MM.1S (cell line): Measurements from ENCODE around the gene NUCB1.
A peak's percentile ranks its signal among the peaks of the same experiment; 100 is the strongest.
"Not testable (repeated sequence)": the region's sequence is repeated elsewhere in the genome, so short reads cannot be mapped to it uniquely, and the experiment has no call there.

Experiments
- DNase-seq: peaks from one replicate; pipeline ENCODE4 v3.0.0-alpha.2; 2015
- H2AFZ ChIP-seq: fragments of 300-600 bp; sonication (generic); 2 replicates; pipeline ENCODE4 v1.6.0; 2016; ENCODE audit warnings: antibody characterized with exemption, low read length
- H3F3A ChIP-seq: fragments of 300-600 bp; sonication (generic); 2 replicates; pipeline ENCODE4 v1.6.1; 2016; ENCODE audit warnings: mild to moderate bottlenecking, antibody characterized with exemption, low read length, moderate library complexity, mixed read lengths; ENCODE audit not compliant: insufficient read depth
- H3K27ac ChIP-seq: fragments of 300-600 bp; sonication (generic); 2 replicates; pipeline ENCODE4 v1.5.1; 2016; ENCODE audit warnings: mild to moderate bottlenecking, low read length
- H3K27me3 ChIP-seq: fragments of 300-600 bp; sonication (generic); replicated peaks from 2 replicates; pipeline ENCODE4 v1.6.0; 2016; ENCODE audit warnings: low read length; ENCODE audit not compliant: insufficient read depth
- H3K36me3 ChIP-seq: fragments of 300-600 bp; sonication (generic); replicated peaks from 2 replicates; pipeline ENCODE4 v1.6.1; 2016; ENCODE audit warnings: mild to moderate bottlenecking, low read length, mixed read lengths; ENCODE audit not compliant: insufficient read depth
- H3K4me1 ChIP-seq: fragments of 300-600 bp; sonication (generic); 2 replicates; pipeline ENCODE4 v1.6.1; 2016; ENCODE audit warnings: low read length, mixed read lengths
- H3K4me2 ChIP-seq: fragments of 300-600 bp; sonication (generic); 2 replicates; pipeline ENCODE4 v1.6.0; 2016; ENCODE audit warnings: low read depth, low read length
- H3K4me3 ChIP-seq: fragments of 300-600 bp; sonication (generic); 2 replicates; pipeline ENCODE4 v1.5.1; 2016; ENCODE audit warnings: low read length, mixed read lengths
- H3K79me2 ChIP-seq: fragments of 300-600 bp; sonication (generic); 2 replicates; pipeline ENCODE4 v1.6.1; 2016; ENCODE audit warnings: mixed run types, low read length, mixed read lengths
- H3K9ac ChIP-seq: fragments of 300-600 bp; sonication (generic); 2 replicates; pipeline ENCODE4 v1.6.1; 2016; ENCODE audit warnings: low read length, mixed read lengths
- H3K9me2 ChIP-seq: fragments of 300-600 bp; sonication (generic); replicated peaks from 2 replicates; pipeline ENCODE4 v1.6.1; 2016; ENCODE audit warnings: mild to moderate bottlenecking, low read length, mixed read lengths; ENCODE audit not compliant: insufficient read depth
- H3K9me3 ChIP-seq: fragments of 300-600 bp; sonication (generic); replicated peaks from 2 replicates; pipeline ENCODE4 v1.6.1; 2016; ENCODE audit warnings: mild to moderate bottlenecking, low read length, mixed read lengths; ENCODE audit not compliant: insufficient read depth
- H4K20me1 ChIP-seq: fragments of 300-600 bp; sonication (generic); 2 replicates; pipeline ENCODE4 v1.6.1; 2016; ENCODE audit warnings: mild to moderate bottlenecking, low read length, moderate library complexity, mixed read lengths; ENCODE audit not compliant: insufficient read depth
- EZH2 ChIP-seq: fragments of 300-600 bp; sonication (generic); optimal IDR thresholded peaks from 2 replicates; pipeline ENCODE3; 2017; ENCODE audit warnings: low read depth, mild to moderate bottlenecking, antibody characterized with exemption, low read length, mixed read lengths
- EZH2phosphoT487 ChIP-seq: fragments of 300-600 bp; sonication (generic); IDR thresholded peaks from 2 replicates; pipeline ENCODE4 v1.6.1; 2018; ENCODE audit warnings: antibody characterized with exemption, low read length
- TF ChIP-seq, protein P1 (sequence below): fragments of 300-600 bp; sonication (generic); IDR thresholded peaks from 2 replicates; pipeline ENCODE4 v1.5.1; 2016; ENCODE audit warnings: antibody characterized with exemption, low read length, mixed read lengths

NUCB1 gene

DNA sequence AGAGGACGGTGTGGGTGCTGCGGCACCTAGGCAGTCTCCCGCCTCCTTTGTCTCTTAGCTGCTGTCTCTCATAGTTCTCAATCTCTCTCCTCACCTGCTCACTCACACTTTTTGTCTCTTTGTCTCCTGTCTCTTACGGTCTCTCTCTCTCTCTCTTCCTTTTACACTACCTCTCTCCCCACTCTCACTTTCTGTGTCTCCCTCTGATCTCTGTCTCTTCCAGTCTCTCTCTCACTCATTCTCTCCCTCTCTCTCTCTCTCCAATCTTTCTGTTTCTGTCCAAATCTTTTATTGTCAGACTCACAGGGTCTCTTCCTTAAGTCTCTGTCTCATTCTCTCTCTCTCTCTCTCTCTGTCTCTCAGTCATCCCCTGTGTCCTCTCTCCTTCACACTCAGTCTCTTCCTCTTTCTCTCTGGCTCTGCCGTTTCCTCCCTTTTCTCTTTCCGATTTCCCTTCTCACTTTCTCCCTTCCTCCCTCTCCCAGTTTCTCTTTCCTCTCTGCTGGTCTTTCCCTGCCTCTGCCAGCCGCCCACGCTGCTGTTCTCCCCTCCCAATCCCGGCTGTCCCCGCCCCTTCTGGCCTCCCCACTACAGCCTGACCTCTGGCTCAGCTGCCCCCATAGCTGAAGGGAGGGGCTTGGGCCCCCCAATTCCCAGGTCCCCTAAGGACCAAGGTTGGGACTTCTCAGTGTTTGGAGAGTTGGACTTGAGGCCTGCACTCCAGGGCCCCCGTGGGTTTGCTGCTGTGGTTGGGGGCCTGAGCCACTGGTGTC is 31.8 kb upstream of the NUCB1 start, which contains the start of gene PLEKHA4:
TSS of gene PLEKHA4 (minus strand) at position 504 of the 773 bp plus-strand sequence. CDS start 997 bp downstream, outside the sequence.
- TF ChIP-seq, protein P1, sequence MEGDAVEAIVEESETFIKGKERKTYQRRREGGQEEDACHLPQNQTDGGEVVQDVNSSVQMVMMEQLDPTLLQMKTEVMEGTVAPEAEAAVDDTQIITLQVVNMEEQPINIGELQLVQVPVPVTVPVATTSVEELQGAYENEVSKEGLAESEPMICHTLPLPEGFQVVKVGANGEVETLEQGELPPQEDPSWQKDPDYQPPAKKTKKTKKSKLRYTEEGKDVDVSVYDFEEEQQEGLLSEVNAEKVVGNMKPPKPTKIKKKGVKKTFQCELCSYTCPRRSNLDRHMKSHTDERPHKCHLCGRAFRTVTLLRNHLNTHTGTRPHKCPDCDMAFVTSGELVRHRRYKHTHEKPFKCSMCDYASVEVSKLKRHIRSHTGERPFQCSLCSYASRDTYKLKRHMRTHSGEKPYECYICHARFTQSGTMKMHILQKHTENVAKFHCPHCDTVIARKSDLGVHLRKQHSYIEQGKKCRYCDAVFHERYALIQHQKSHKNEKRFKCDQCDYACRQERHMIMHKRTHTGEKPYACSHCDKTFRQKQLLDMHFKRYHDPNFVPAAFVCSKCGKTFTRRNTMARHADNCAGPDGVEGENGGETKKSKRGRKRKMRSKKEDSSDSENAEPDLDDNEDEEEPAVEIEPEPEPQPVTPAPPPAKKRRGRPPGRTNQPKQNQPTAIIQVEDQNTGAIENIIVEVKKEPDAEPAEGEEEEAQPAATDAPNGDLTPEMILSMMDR = no peak
- TF ChIP-seq EZH2phosphoT487 (no peak), EZH2 (no peak)

DNA sequence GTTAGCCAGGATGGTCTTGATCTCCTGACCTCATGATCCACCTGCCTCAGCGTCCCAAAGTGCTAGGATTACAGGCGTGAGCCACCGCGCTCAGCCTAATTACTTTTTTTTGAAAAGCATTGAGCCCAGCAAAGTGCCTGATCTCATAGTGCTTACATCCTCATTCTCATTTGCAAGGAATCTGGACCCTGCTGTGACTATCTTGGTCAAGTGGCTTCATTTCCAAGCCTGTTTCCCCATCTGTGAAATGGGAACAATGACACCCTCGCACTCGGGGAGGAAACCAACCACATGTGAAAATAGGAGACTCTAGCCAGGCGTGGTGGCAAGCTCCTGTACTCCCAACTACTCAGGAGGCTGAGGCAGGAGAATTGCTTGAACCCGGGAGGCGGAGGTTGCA is 30.1 kb upstream of the NUCB1 start:
- no peak overlapping the region for H3K27ac ChIP-seq
- TF ChIP-seq EZH2 (no peak), EZH2phosphoT487 (no peak)
- TF ChIP-seq, protein P1 = no peak

More for the DNA sequence above, 31.8 kb upstream of the NUCB1 start, which contains the start of gene PLEKHA4:
- H3K79me2 ChIP-seq = peaks cover 11% of the 10 kb centered on the region
- no peaks in the 10 kb centered on the region for H3K9me2 ChIP-seq
- H3K4me2 ChIP-seq = no peak within 1 kb of the TSS
- H3K36me3 ChIP-seq = no peaks in the 10 kb centered on the region
- H4K20me1 ChIP-seq = no peaks in the 10 kb centered on the region
- no peak within 1 kb of the TSS for H3K27ac ChIP-seq
- H3K4me1 ChIP-seq = peaks cover 11% of the 10 kb centered on the region
- no peak within 1 kb of the TSS for H3K9ac ChIP-seq
- peaks cover 7% of the 10 kb centered on the region; the same call in 1 of the 2 replicates for H3K27me3 ChIP-seq
- H2AFZ ChIP-seq = no peak within 1 kb of the TSS
- no peaks in the 10 kb centered on the region for H3K9me3 ChIP-seq
- H3K4me3 ChIP-seq = no peak within 1 kb of the TSS
- H3F3A ChIP-seq = peaks cover 9% of the 10 kb centered on the region
- no peak for DNase-seq

DNA sequence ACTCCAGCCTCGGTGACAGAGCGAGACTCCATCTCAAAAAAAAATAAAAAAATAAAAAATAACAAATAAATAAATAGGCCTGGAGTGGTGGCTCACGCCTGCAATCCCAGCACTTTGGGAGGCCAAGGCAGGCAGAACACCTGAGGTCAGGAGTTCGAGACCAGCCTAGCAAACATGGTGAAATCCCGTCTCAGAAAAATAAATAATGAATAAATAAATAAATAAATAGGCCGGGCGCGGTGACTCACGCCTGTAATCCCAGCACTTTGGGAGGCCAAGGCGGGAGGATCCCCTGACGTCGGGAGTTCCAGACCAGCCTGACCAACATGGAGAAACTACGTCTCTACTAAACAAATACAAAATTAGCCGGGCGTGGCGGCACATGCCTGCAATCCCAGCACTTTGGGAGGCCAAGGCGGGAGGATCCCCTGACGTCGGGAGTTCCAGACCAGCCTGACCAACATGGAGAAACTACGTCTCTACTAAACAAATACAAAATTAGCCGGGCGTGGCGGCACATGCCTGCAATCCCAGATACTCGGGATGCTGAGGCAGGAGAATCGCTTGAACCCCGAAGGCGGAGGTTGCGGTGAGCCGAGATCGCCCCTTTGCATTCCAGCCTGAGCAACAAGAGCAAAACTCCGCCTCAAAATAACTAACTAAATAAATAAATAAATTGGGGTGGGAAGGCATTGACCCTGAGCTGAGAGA is 28.5 kb upstream of the NUCB1 start:
- H3K4me2 ChIP-seq = peak overlapping the region; percentile 14; the same call in 1 of the 2 replicates
- not testable (repeated sequence) for H2AFZ ChIP-seq

More for the DNA sequence above, 30.1 kb upstream of the NUCB1 start:
- Histone ChIP-seq H3K4me3 (no peak overlapping the region), H3K36me3 (no peaks in the 10 kb centered on the region), H3K4me1 (peaks cover 22% of the 10 kb centered on the region), H2AFZ (no peak overlapping the region), H3K9ac (no peak overlapping the region), H4K20me1 (no peaks in the 10 kb centered on the region), H3K4me2 (no peak overlapping the region), H3K79me2 (peaks cover 26% of the 10 kb centered on the region), H3K9me2 (no peaks in the 10 kb centered on the region), H3F3A (peaks cover 27% of the 10 kb centered on the region), H3K9me3 (no peaks in the 10 kb centered on the region), H3K27me3 (peaks cover 7% of the 10 kb centered on the region; the same call in 1 of the 2 replicates)
- DNase-seq = no peak

More for the DNA sequence above, 28.5 kb upstream of the NUCB1 start:
- not testable (repeated sequence) for H3K36me3 ChIP-seq, H3K9me2 ChIP-seq, H4K20me1 ChIP-seq, H3K4me3 ChIP-seq, H3K9me3 ChIP-seq, H3K27me3 ChIP-seq, DNase-seq, H3K9ac ChIP-seq, H3K27ac ChIP-seq
- Histone ChIP-seq H3K79me2 (peaks cover 31% of the 10 kb centered on the region), H3F3A (peaks cover 38% of the 10 kb centered on the region), H3K4me1 (peaks cover 22% of the 10 kb centered on the region)
